Activated CD8-positive, alpha-beta T cell treated with anti-CD3 and anti-CD28 coated beads, Interleukin-2, amount 10 ng/mL, durations not matched to agents 7 days and 5 days (primary cell): ENCODE measurements around the gene SORL1. TPM values are rescaled to one million over a fixed set of nuclear protein-coding genes. Genes with fewer than 3 reads are reported as not detected.

Experiments used
- ATAC-seq: fragments of 150-1000 bp; cut with Tn5 transposase; one replicate; pipeline ENCODE4 v1.10.0; 2021; ENCODE audit warnings: moderate library complexity
- CTCF ChIA-PET: fragments of 350-600 bp; sonication (Branson Sonifier 250); formaldehyde crosslinking; loops from one replicate; lab custom pipeline; 2021; ENCODE audit warnings: antibody characterized with exemption; lab: Charles Lee
- POLR2A ChIA-PET: fragments of 350-600 bp; sonication (Branson Sonifier 250); formaldehyde crosslinking; loops from one replicate; lab custom pipeline; 2021; ENCODE audit warnings: antibody characterized with exemption; lab: Charles Lee
- DNase-seq: peaks from one replicate; pipeline ENCODE4 v3.0.0-alpha.2; 2020
- H3K27ac Mint-ChIP-seq: one replicate; pipeline ENCODE4 v1.8.0; 2021; ENCODE audit warnings: mild to moderate bottlenecking, mixed read lengths
- H3K27me3 Mint-ChIP-seq: one replicate; pipeline ENCODE4 v1.8.0; 2021; ENCODE audit warnings: low read depth, mixed read lengths
- H3K36me3 Mint-ChIP-seq: one replicate; pipeline ENCODE4 v1.8.0; 2021; ENCODE audit warnings: low read depth, mixed read lengths
- H3K4me1 Mint-ChIP-seq: one replicate; pipeline ENCODE4 v1.8.0; 2021; ENCODE audit warnings: low read depth, mixed read lengths
- H3K4me3 Mint-ChIP-seq: one replicate; pipeline ENCODE4 v1.8.0; 2021; ENCODE audit warnings: mild to moderate bottlenecking, mixed read lengths
- H3K9me3 Mint-ChIP-seq: one replicate; pipeline ENCODE4 v1.8.0; 2022; ENCODE audit warnings: mixed read lengths; ENCODE audit not compliant: insufficient read depth
- total RNA-seq, 2 experiments: library from RNA; stranded (reverse); gene quantifications; one replicate each; pipeline ENCODE4 v1.2.3, GENCODE V29; 2021

SORL1 gene
- total RNA-seq, 2 experiments from 2014 or later: 98.9 to 107 TPM

GRCh38 chr11:121453589-121454299, 1.6 kb downstream of the SORL1 start:
- ATAC-seq (no peak), DNase-seq (no peak)
- H3K36me3 Mint-ChIP-seq: peaks cover 54% of the 10 kb centered on the region
- peak overlapping the region; percentile 82 for H3K27ac Mint-ChIP-seq
- ChIA-PET POLR2A (interaction anchor here (0.7 to 1.2 kb wide), 3 partner anchors 8 to 82 kb away, joined by 3 to 5 read pairs (median 4); no protein-coding TSS in a partner anchor), CTCF (interaction anchor here (0.9 to 1.3 kb wide), 3 partner anchors 11 to 128 kb away, joined by 3 to 4 read pairs (median 3); no protein-coding TSS in a partner anchor)
- H3K9me3 Mint-ChIP-seq: no peaks in the 10 kb centered on the region
- peak overlapping the region; percentile 85 for H3K4me3 Mint-ChIP-seq
- no peaks in the 10 kb centered on the region for H3K27me3 Mint-ChIP-seq
- peaks cover 85% of the 10 kb centered on the region for H3K4me1 Mint-ChIP-seq

- Mint-ChIP-seq H3K36me3 (peaks cover 65% of the 10 kb centered on the region), H3K4me3 (peak overlapping the region; percentile 85), H3K27ac (peak overlapping the region; percentile 82), H3K27me3 (no peaks in the 10 kb centered on the region), H3K9me3 (no peaks in the 10 kb centered on the region), H3K4me1 (peaks cover 85% of the 10 kb centered on the region)
- DNase-seq (no peak), ATAC-seq (no peak)
- POLR2A ChIA-PET: interaction anchor here (1.2 kb wide), 1 partner anchor 10 kb away, joined by 4 read pairs; no protein-coding TSS in a partner anchor
- CTCF ChIA-PET: interaction anchor here (1.3 to 3.0 kb wide), 2 partner anchors 9 to 12 kb away, joined by 4 to 13 read pairs; no protein-coding TSS in a partner anchor
These were observed 3.0 kb downstream of the SORL1 start for GRCh38 chr11:121455115-121455514.

- Mint-ChIP-seq H3K9me3 (no peaks in the 10 kb centered on the region), H3K27me3 (no peaks in the 10 kb centered on the region), H3K27ac (peak overlapping the region; percentile 73), H3K4me3 (peak overlapping the region; percentile 41), H3K36me3 (peaks cover 69% of the 10 kb centered on the region), H3K4me1 (peaks cover 83% of the 10 kb centered on the region)
- CTCF ChIA-PET: interaction anchor here (1.1 to 3.0 kb wide), 3 partner anchors 11 to 39 kb away, joined by 3 to 13 read pairs (median 3); no protein-coding TSS in a partner anchor
- POLR2A ChIA-PET: interaction anchor here (1.5 kb wide), 1 partner anchor 25 kb away, joined by 5 read pairs; no protein-coding TSS in a partner anchor
- DNase-seq (no peak), ATAC-seq (no peak)
These were observed 4.0 kb downstream of the SORL1 start for GRCh38 chr11:121456151-121456550.

GRCh38 chr11:121456816-121457431, 4.8 kb downstream of the SORL1 start:
- Mint-ChIP-seq H3K9me3 (no peaks in the 10 kb centered on the region), H3K27me3 (no peaks in the 10 kb centered on the region), H3K4me1 (peaks cover 86% of the 10 kb centered on the region), H3K4me3 (no peak overlapping the region), H3K36me3 (peaks cover 68% of the 10 kb centered on the region), H3K27ac (peak overlapping the region; percentile 64)
- ATAC-seq (no peak), DNase-seq (no peak)
- CTCF ChIA-PET: interaction anchor here (1.1 to 3.0 kb wide), 3 partner anchors 10 to 39 kb away, joined by 3 to 13 read pairs (median 3); no protein-coding TSS in a partner anchor
- POLR2A ChIA-PET: interaction anchor here (1.0 to 1.5 kb wide), 2 partner anchors 25 to 125 kb away, joined by 3 to 5 read pairs; no protein-coding TSS in a partner anchor

GRCh38 chr11:121458551-121458950, 6.4 kb downstream of the SORL1 start:
- CTCF ChIA-PET: no interaction called here
- Mint-ChIP-seq H3K4me1 (peaks cover 95% of the 10 kb centered on the region), H3K36me3 (peaks cover 66% of the 10 kb centered on the region), H3K4me3 (no peak overlapping the region), H3K27me3 (no peaks in the 10 kb centered on the region), H3K9me3 (no peaks in the 10 kb centered on the region), H3K27ac (peak overlapping the region; percentile 75)
- DNase-seq (no peak), ATAC-seq (no peak)
- POLR2A ChIA-PET: no interaction called here

GRCh38 chr11:121459413-121460017, 7.4 kb downstream of the SORL1 start:
- H3K27ac Mint-ChIP-seq: peak overlapping the region; percentile 75

GRCh38 chr11:121460941-121461514, 8.9 kb downstream of the SORL1 start:
- H3K9me3 Mint-ChIP-seq: no peaks in the 10 kb centered on the region
- peaks cover 97% of the 10 kb centered on the region for H3K4me1 Mint-ChIP-seq
- peak overlapping the region; percentile 93 for H3K27ac Mint-ChIP-seq
- H3K4me3 Mint-ChIP-seq: no peak overlapping the region
- H3K36me3 Mint-ChIP-seq: peaks cover 51% of the 10 kb centered on the region
- CTCF ChIA-PET: interaction anchor here (1.0 to 7.9 kb wide), 3 partner anchors 10 to 130 kb away, joined by 3 to 90 read pairs (median 5); partner anchors contain the start of genes SORL1 and SORL1-AS1
- ATAC-seq (no peak), DNase-seq (no peak)
- H3K27me3 Mint-ChIP-seq: no peaks in the 10 kb centered on the region
- POLR2A ChIA-PET: interaction anchor here (0.6 to 10.3 kb wide), 3 partner anchors 10 to 116 kb away, joined by 3 to 156 read pairs (median 3); partner anchors contain the start of genes SORL1 and SORL1-AS1

More at GRCh38 chr11:121459413-121460017, 7.4 kb downstream of the SORL1 start:
- peak; percentile 16 for ATAC-seq
- no peak for DNase-seq
- Mint-ChIP-seq H3K4me3 (peak overlapping the region; percentile 24), H3K36me3 (peaks cover 59% of the 10 kb centered on the region), H3K9me3 (no peaks in the 10 kb centered on the region), H3K27me3 (no peaks in the 10 kb centered on the region), H3K4me1 (peaks cover 95% of the 10 kb centered on the region)
- ChIA-PET CTCF (interaction anchor here (1.2 kb wide), 1 partner anchor 8 kb away, joined by 5 read pairs; no protein-coding TSS in a partner anchor), POLR2A (interaction anchor here (0.7 to 10.3 kb wide), 4 partner anchors 8 to 22 kb away, joined by 3 to 156 read pairs (median 4); partner anchors contain the start of genes SORL1 and SORL1-AS1)

GRCh38 chr11:121461843-121462242, 9.7 kb downstream of the SORL1 start:
- H3K27me3 Mint-ChIP-seq: no peaks in the 10 kb centered on the region
- DNase-seq: no peak
- peaks cover 96% of the 10 kb centered on the region for H3K4me1 Mint-ChIP-seq
- H3K27ac Mint-ChIP-seq: peak overlapping the region; percentile 93
- H3K4me3 Mint-ChIP-seq: no peak overlapping the region
- CTCF ChIA-PET: interaction anchor here (1.0 to 7.9 kb wide), 6 partner anchors 11 to 140 kb away, joined by 3 to 90 read pairs (median 4); partner anchors contain the start of genes SORL1 and SORL1-AS1
- peaks cover 44% of the 10 kb centered on the region for H3K36me3 Mint-ChIP-seq
- H3K9me3 Mint-ChIP-seq: no peaks in the 10 kb centered on the region
- no peak for ATAC-seq
- POLR2A ChIA-PET: interaction anchor here (0.9 to 10.3 kb wide), 2 partner anchors 11 to 20 kb away, joined by 3 to 156 read pairs; partner anchors contain the start of genes SORL1 and SORL1-AS1

GRCh38 chr11:121463689-121464335, 11.7 kb downstream of the SORL1 start:
- Mint-ChIP-seq H3K36me3 (peaks cover 38% of the 10 kb centered on the region), H3K4me1 (peaks cover 98% of the 10 kb centered on the region), H3K27ac (peak overlapping the region; percentile 93), H3K4me3 (peak overlapping the region; percentile 67), H3K9me3 (no peaks in the 10 kb centered on the region), H3K27me3 (no peaks in the 10 kb centered on the region)
- no peak for ATAC-seq
- no peak for DNase-seq
- ChIA-PET POLR2A (interaction anchor here (0.9 to 10.3 kb wide), 5 partner anchors 13 to 51 kb away, joined by 3 to 156 read pairs (median 5); partner anchors contain the start of genes SORL1 and SORL1-AS1), CTCF (interaction anchor here (0.7 to 7.9 kb wide), 9 partner anchors 9 to 127 kb away, joined by 3 to 90 read pairs (median 4); partner anchors contain the start of genes SORL1 and SORL1-AS1)

- peak overlapping the region; percentile 67 for H3K4me3 Mint-ChIP-seq
- peaks cover 98% of the 10 kb centered on the region for H3K4me1 Mint-ChIP-seq
- CTCF ChIA-PET: interaction anchor here (0.7 to 7.9 kb wide), 10 partner anchors 10 to 127 kb away, joined by 3 to 90 read pairs (median 4); partner anchors contain the start of genes SORL1 and SORL1-AS1
- POLR2A ChIA-PET: interaction anchor here (0.9 to 10.3 kb wide), 4 partner anchors 14 to 172 kb away, joined by 4 to 156 read pairs (median 7); partner anchors contain the start of genes SC5D, SORL1 and SORL1-AS1
- peaks cover 41% of the 10 kb centered on the region for H3K36me3 Mint-ChIP-seq
- H3K27ac Mint-ChIP-seq: peak overlapping the region; percentile 93
- peak; percentile 78 for ATAC-seq
- H3K27me3 Mint-ChIP-seq: no peaks in the 10 kb centered on the region
- DNase-seq: peak; percentile 86
- no peaks in the 10 kb centered on the region for H3K9me3 Mint-ChIP-seq
These were observed 12.3 kb downstream of the SORL1 start for GRCh38 chr11:121464352-121464946.
